Measurements from ENCODE around the gene AAMDC.
"Not testable (repeated sequence)": the region's sequence is repeated elsewhere in the genome, so short reads cannot be mapped to it uniquely, and the experiment has no call there.

Gene AAMDC

DNA sequence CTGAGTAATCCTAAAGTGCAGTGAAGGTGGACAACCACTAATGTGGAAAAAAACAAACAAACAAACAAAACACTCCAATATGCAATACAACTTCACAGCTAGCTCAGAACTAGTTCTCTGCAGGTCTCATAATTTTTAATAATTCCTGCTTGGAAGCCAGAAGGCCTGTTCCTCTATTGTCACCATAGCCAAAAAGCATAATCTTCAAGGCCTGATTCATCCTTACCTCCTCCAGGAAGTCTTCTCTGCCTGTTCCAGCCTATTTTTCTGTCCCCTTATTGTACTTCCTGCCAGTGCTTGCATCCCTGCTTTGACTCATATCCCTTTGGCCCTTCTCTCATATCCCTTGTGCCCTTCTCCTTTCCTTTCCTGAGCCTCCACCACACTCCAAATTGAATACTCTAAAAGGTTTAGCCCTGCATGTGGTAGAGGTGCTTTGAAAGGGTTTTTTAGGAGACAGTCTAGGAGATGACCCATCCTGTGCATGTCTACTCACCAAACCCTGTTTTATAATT is 69.2 kb downstream of the AAMDC start:
- DNase-seq = not testable (repeated sequence)

DNA sequence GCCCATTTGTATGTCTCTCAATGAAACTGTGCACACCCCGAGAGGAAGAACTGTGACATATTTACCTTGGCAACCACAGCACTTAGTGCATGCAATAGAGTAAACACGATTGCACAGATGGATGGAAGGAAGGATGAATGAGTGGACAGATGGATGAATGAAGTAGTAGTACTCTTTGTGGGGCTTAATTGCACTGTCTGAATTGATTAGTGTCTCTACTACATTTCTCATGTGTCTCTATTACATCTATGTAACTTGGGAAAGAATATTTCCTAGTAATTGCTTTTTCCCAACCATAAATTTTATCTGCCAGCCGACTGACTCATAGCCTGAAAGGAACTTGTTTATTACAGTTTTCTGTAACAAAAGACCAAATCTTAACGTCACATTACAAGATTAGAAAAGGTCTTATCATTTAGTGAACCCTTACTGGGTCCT is 69.7 kb downstream of the AAMDC start:
- DNase-seq = not testable (repeated sequence)

DNA sequence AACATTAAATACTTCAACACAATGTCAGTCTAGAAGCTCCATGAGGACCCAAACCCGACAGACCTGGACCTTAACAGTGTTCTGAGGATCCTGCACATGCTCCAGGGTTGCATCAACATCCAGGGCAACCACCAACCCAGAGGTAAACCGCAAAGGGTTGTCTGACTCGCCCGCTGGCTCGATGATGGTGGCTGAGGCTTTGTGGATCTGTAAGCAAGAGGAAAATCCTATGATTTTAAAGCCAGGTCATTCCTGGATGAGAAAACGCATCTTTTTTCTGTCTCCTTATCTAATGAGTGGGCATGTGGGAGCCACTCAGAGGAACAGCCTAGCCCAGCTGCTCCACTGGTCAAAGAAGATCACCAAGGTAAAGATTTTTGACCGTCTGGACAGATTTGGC is 70.3 kb downstream of the AAMDC start:
- DNase-seq = not testable (repeated sequence)

DNA sequence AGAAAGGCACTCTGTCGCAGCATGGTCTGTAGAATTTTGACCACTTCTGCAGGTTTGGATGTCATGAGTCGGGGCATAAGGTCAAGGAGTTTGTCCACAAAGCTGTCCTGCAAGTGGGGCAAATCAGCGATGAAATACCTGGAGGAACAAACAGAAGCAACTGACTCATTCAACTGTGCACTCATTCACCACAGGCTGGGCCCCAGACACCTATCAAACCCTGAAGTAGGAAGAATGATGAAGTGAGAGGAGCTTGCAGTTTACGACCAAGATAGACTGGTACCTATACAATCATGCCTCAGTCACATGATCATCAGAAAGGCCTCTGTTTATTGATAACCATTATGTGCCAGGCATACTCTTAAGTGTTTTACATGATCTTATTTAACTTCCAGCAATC is 70.8 kb downstream of the AAMDC start:
- not testable (repeated sequence) for DNase-seq

DNA sequence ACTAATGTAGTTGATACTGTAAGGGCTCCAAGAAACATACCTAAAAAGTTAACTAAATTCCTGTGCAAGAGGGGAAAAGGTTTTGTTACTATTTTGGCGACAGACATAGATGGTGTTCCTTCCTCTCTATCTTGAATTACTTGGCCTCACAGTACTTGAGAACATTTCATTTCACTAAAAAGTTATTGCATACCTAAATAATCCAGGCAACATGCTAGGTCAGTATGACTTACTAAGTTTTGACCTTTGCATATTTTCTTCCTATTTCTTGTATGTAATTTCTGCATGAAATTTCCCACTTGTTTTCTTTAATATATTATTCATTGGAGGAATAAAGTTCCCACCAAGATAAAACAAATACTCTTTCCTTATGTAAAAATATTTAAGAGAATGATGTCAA is 74.0 kb downstream of the AAMDC start:
- DNase-seq = not testable (repeated sequence)

DNA sequence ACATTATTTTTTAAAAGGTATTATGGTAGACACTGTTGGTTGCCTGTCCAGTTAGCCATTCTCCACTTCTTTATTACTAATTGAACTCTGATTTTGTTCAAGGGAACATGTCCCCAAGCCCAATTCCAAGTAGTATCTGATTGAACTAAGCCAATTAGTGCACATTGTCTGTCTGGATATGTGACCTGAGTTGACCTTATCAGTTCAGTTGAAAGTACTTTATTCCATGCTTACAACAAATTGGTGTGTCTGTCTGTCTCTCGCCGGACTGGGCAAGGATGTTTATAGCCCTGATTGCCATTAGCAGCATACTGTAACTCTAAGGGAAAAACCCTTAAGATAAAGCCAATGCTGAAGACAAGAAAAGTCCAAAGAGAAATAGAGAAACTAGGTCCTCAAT is 87.9 kb downstream of the AAMDC start:
- no peak for DNase-seq

DNA sequence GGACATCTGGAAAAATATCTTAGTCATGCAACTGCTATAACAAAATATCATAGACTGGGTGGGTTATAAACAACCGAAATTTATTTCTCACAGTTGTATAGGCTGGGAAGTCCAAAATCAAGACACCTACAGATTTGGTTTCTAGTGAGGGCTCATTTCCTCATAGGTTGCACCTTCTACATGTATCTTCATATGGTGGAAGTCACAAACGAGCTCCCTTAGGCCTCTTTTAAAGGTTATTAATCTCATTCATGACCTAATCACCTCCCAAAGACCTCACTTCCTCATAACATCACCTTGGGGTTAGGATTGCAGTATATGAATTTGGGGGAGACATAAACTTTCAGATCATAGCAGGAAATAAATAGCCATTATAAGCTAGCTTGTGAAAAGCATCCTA is 88.3 kb downstream of the AAMDC start:
- no peak for DNase-seq

DNA sequence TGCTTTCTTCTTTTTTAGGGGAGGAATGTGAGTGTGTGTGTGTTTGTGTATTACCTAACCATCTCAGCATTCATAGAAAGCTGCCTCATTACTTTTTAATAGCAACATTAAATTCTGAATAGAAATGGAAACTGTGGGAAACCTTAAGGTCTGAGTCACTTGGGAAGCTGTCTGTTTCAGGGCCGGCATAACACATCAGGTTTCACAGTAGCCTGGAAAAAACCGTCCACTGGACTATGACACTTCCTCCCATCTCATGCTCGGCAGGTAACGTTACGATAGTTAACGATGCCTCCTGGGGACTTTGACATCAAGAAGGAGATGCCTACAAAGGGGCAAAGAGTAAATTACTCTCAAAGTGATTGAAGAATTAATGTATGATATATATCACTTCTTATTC is 89.9 kb downstream of the AAMDC start:
- DNase-seq = not testable (repeated sequence)

DNA sequence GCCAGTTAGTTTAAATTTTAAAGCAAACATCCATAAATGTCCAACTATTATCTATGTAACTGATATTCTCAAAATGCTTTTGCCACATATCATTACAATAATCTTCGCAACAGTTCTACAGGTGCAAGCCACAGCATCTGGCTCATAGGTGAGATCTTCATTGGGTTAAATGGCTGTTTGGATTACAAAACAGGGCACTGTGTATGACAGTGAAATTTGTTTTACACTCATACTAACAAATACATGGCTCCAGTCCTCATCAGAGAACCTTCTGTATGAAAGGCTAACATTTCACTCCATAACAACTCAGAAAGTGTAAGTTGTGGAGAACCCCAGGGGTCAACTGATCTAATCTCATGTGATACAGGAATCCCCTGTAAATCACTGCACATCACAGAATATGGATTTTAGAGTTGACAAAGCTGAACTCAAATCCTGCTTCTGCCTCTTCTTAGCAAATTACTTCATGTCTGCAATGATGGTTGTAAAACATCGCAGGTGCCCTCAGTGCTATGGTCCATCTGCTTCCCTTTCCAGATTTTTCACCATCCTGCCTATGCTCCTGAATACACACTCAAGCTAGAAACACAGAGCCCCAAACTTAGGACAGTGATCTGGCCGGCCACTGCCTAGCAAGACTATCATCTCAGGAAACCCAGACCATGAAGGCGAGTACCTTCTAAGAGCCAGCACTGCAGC is 92.8 kb downstream of the AAMDC start:
- DNase-seq = not testable (repeated sequence)

DNA sequence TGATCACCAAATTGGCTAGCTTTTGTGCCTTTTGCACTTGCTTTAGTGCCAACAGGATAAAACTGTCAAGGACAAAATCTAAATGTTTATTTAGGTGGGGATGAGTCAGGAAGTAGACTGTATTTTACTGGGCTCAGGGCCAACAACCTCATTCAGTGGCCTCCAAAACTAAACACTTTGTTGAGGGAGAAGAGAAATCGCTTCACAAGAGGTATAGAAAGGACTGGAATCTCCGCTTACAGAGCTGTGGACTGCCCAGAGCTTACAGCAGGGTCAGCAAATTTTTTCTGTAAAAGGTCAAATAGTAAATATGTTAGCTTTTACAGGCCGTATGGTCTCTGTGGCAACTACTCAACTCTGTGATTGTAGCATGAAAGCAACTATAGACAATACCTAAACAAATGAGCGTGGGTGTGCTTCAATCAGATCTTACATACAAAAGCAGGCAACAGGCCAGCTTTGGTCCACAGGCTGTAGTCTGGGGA is 93.4 kb downstream of the AAMDC start:
- not testable (repeated sequence) for DNase-seq

DNA sequence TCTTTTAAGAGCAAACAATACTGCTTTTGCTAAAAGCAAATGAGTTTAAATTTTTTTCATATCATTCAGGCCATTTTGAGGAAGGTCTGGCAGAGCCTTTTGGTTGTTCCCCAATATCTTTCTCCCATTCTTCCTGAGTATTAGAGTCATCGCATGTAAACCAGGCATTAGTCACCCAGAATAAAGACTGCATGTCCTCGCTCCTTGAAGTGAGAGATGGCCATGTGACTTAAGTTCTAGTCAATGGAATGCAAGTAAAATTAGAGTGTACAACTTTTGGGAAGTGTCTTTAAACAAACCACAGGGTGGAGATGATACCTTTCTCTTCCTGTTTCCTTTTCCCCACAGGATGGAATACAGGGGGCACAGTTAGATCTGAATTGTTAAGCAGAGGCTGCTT is 96.8 kb downstream of the AAMDC start:
- not testable (repeated sequence) for DNase-seq
